Naive thymus-derived CD4-positive, alpha-beta T cell (primary cell): ENCODE measurements around the gene PDP2. TPM values are rescaled to one million over a fixed set of nuclear protein-coding genes. Genes with fewer than 3 reads are reported as not detected.

ENCODE experiments used
- ATAC-seq: fragments of 150-1000 bp; cut with Tn5 transposase; 2 replicates; pipeline ENCODE4 v1.10.0; 2021; ENCODE audit warnings: mild to moderate bottlenecking, moderate library complexity
- CTCF ChIA-PET: fragments of 350-600 bp; sonication (Branson Sonifier 250); formaldehyde crosslinking; loops from one replicate; lab custom pipeline; 2021; ENCODE audit warnings: antibody characterized with exemption; lab: Charles Lee
- POLR2A ChIA-PET: fragments of 350-600 bp; sonication (Branson Sonifier 250); formaldehyde crosslinking; loops from one replicate; lab custom pipeline; 2021; ENCODE audit warnings: antibody characterized with exemption, inconsistent platforms; lab: Charles Lee
- DNase-seq, 9 donors: peaks; one replicate each; pipeline versions ENCODE4 v3.0.0 to v3.0.0-alpha.2; 2020 to 2022; ENCODE audit warnings: mixed read lengths in 1 of 9
- H3K27ac ChIP-seq: one replicate; pipeline ENCODE4 v1.7.0; 2013; ENCODE audit warnings: mild to moderate bottlenecking, low read depth, low read length, moderate library complexity
- H3K27me3 ChIP-seq, 2 donors: one replicate each; pipeline ENCODE4 v1.7.0; 2013; ENCODE audit warnings: low read length in 2 of 2, mild to moderate bottlenecking in 2 of 2, moderate library complexity in 2 of 2; ENCODE audit not compliant: control insufficient read depth in 2 of 2, insufficient read depth in 2 of 2
- H3K36me3 ChIP-seq, 3 experiments: 1 replicate in 2 of 3; 2 replicates in 1 of 3; pipeline ENCODE4 v1.7.0; 2013; ENCODE audit warnings: low read length in 3 of 3, mild to moderate bottlenecking in 3 of 3, moderate library complexity in 1 of 3; ENCODE audit not compliant: insufficient read depth in 3 of 3, control insufficient read depth in 2 of 3
- H3K4me1 ChIP-seq, 2 donors: one replicate each; pipeline ENCODE4 v1.7.0; 2013; ENCODE audit warnings: low read length in 2 of 2, mild to moderate bottlenecking in 2 of 2, moderate library complexity in 1 of 2; ENCODE audit not compliant: control insufficient read depth in 2 of 2, insufficient read depth in 2 of 2
- H3K4me3 ChIP-seq: 2 replicates; pipeline ENCODE4 v1.7.0; 2013; ENCODE audit warnings: mild to moderate bottlenecking, low read length
- H3K9me3 ChIP-seq, 3 experiments: 1 replicate in 2 of 3; 2 replicates in 1 of 3; pipeline ENCODE4 v1.7.0; 2013; ENCODE audit warnings: low read length in 3 of 3; ENCODE audit not compliant: control insufficient read depth in 2 of 3
- H3K27ac Mint-ChIP-seq, 9 donors: one replicate each; pipeline ENCODE4 v1.8.0; 2020 to 2022; ENCODE audit warnings: mixed read lengths in 9 of 9, mild to moderate bottlenecking in 8 of 9, moderate library complexity in 5 of 9, inconsistent platforms in 2 of 9
- H3K27me3 Mint-ChIP-seq, 5 donors: one replicate each; pipeline ENCODE4 v1.8.0; 2021 to 2022; ENCODE audit warnings: mixed read lengths in 5 of 5, mild to moderate bottlenecking in 1 of 5
- H3K36me3 Mint-ChIP-seq, 5 donors: one replicate each; pipeline ENCODE4 v1.8.0; 2020 to 2022; ENCODE audit warnings: mixed read lengths in 5 of 5, mild to moderate bottlenecking in 3 of 5, inconsistent platforms in 1 of 5
- H3K4me1 Mint-ChIP-seq, 7 donors: one replicate each; pipeline ENCODE4 v1.8.0; 2020 to 2022; ENCODE audit warnings: mixed read lengths in 7 of 7, mild to moderate bottlenecking in 3 of 7, inconsistent platforms in 1 of 7
- H3K4me3 Mint-ChIP-seq, 10 donors: one replicate each; pipeline ENCODE4 v1.8.0; 2020 to 2022; ENCODE audit warnings: mild to moderate bottlenecking in 10 of 10, mixed read lengths in 10 of 10, moderate library complexity in 6 of 10, inconsistent platforms in 2 of 10
- H3K9me3 Mint-ChIP-seq, 11 donors: one replicate each; pipeline ENCODE4 v1.8.0; 2020 to 2022; ENCODE audit warnings: mixed read lengths in 11 of 11, mild to moderate bottlenecking in 4 of 11, inconsistent platforms in 1 of 11, moderate library complexity in 1 of 11
- intact Hi-C, 2 donors: fragments of 100-400 bp; cut with micrococcal nuclease; formaldehyde crosslinking; loops; one replicate each; pipeline ENCODE4 v1.15.1; 2023
- polyA plus RNA-seq, 2 donors: library from polyadenylated mRNA; unstranded; fragments of 300-500 nt; fragmentation: Illumina TruSeq; gene quantifications; one replicate each; pipeline ENCODE4 v1.2.3, GENCODE V29; 2021
- total RNA-seq, 6 experiments: library from RNA in 5 of 6; stranded (reverse) in 5 of 6; gene quantifications; 1 replicate in 5 of 6; 2 replicates in 1 of 6; pipeline ENCODE4 v1.2.3 and lab custom pipeline; 2021 to 2026

The PDP2 gene
- total and polyA plus RNA-seq, 7 experiments from 2014 or later = 1.6 to 24.0 (median 6.5) TPM

DNA sequence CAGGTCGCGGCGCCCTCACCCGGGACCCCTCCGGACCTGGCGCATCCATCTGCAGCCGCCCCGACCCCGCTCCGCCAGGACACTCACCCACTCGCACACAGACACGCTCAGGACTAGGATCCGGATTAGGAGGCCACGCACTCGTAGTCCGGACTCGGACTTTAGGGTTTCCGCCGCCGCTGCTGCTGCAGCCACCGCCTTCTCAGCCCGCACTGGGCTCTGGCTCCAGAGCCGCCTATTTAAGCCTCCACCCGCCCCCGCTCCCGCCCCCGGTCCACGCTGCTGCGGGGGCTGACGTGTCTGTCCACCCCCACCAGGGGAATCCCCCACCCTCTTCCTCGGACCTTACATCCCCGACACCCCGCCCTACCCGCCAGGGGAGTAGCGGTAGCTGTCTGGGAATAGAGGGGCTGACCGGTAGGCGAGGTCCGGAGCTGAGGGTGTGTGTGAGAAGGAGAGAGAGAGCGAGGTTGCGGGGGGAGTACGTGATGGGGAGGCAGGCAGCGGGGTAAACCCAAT is 45.1 kb downstream of the PDP2 start, which contains the start of gene RRAD:
TSS of gene RRAD (minus strand) at position 214 of the 519 bp plus-strand sequence. CDS start 356 bp downstream, outside the sequence.
- intact Hi-C loops = loop anchor here in 1 of 2 donors (1.0 to 5.0 kb wide), 2 partner anchors 30 to 93 kb away; partner anchors contain the start of gene NAE1
- Mint-ChIP-seq H3K27ac (peak within 1 kb of the TSS in 1 of 9 donors; percentile 46), H3K9me3 (no peaks in the 10 kb centered on the region), H3K4me1 (peaks cover 0 to 24% (median 5%) of the 10 kb centered on the region in 7 donors), H3K36me3 (peaks cover 0 to 3% (median 0%) of the 10 kb centered on the region in 5 donors), H3K4me3 (peak within 1 kb of the TSS; percentile 38 to 74 (median 67)), H3K27me3 (peaks cover 18 to 43% (median 22%) of the 10 kb centered on the region in 5 donors)
- peak; percentile 46 for ATAC-seq
- Histone ChIP-seq H3K36me3 (no peaks in the 10 kb centered on the region), H3K27me3 (peaks cover 0 to 13% of the 10 kb centered on the region in 2 donors), H3K4me1 (no peaks in the 10 kb centered on the region), H3K4me3 (no peak within 1 kb of the TSS), H3K27ac (no peak within 1 kb of the TSS), H3K9me3 (no peaks in the 10 kb centered on the region)
- CTCF ChIA-PET = no interaction called here
- DNase-seq = peak in 1 of 9 donors; percentile 45
- POLR2A ChIA-PET = interaction anchor here (1.7 kb wide), 1 partner anchor 95 kb away, joined by 4 read pairs; the partner anchor contains the start of gene NAE1

DNA sequence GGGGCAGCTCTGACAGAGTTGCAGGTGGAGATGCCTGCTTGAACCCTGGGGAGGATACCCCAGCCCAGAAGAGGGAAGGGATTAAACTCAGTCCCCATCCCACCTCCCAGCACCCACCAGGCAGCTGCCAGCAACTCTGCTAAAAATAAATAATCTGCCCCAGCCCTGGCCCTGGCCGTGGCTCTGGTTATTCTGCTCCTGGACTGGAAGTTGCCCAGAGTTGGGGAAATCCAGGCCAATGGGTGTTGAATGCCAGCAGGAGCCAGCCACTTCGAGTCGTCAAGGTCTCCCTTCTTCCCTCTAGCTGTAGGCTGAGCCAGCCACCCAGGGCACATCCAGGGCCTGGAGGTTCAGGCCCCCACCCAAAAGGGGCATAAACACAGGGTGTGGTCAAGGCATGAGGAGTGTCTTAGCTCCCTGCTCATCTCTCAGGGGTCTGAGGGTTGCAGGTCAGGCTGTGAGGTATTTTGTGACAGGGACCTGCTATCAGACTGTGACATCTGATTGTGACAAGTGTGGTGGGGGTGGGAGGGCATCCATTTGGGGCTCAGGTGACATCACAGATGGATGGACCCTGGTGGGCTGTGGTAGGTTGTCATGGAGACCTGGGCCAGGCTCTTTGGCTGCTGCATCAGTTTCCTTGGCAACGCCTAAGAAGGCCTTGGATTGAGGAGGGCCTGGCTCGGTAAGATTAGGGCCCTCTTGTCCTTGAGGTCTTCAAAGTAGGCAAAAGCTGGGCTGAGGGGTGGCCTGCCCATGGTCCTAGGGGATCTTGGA is 46.0 kb downstream of the PDP2 start:
- DNase-seq = no peak
- peaks cover 17 to 37% (median 22%) of the 10 kb centered on the region in 5 donors for H3K27me3 Mint-ChIP-seq
- H3K27ac ChIP-seq = no peak overlapping the region
- peaks cover 0 to 2% (median 0%) of the 10 kb centered on the region in 3 experiments for H3K36me3 ChIP-seq
- ChIA-PET POLR2A (interaction anchor here (1.7 kb wide), 1 partner anchor 96 kb away, joined by 4 read pairs; the partner anchor contains the start of gene NAE1), CTCF (interaction anchor here (0.6 kb wide), 1 partner anchor 34 kb away, joined by 4 read pairs; no protein-coding TSS in a partner anchor)
- no peaks in the 10 kb centered on the region for H3K9me3 ChIP-seq
- H3K27me3 ChIP-seq = peaks cover 0 to 13% of the 10 kb centered on the region in 2 donors
- peak overlapping the region in 1 of 9 donors; percentile 46 for H3K27ac Mint-ChIP-seq
- no peaks in the 10 kb centered on the region for H3K9me3 Mint-ChIP-seq
- peaks cover 0 to 24% (median 5%) of the 10 kb centered on the region in 7 donors for H3K4me1 Mint-ChIP-seq
- H3K4me1 ChIP-seq = no peaks in the 10 kb centered on the region
- ATAC-seq = no peak
- H3K36me3 Mint-ChIP-seq = peaks cover 0 to 3% (median 0%) of the 10 kb centered on the region in 5 donors
- peak overlapping the region in 6 of 10 donors; percentile 20 to 74 (median 68) for H3K4me3 Mint-ChIP-seq
- H3K4me3 ChIP-seq = no peak overlapping the region
- intact Hi-C loops = loop anchor here in 1 of 2 donors (5.0 kb wide), 1 partner anchor 94 kb away; the partner anchor contains the start of gene NAE1

DNA sequence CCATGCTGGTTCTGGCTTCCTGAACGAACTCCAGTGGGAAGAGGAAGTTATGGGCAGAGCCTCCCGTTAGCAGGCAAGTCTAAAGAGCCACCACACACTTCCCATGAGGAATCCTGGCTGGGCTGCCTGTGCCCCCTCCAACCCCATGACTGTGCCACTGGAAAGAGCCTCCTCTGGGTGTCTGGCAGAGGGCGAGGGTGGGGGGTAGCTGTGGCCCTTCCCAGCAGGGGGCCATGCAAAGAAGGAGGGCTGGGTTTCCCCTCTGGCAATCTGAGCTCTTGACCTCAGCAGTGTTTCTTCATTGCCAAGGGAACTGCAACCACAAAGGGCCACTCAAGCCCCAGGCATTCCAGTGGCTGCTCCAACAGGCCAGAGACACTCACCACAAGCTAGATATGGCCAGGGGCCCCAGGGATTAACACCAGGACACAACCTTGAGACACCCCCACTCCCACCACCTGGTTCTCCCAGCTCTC is 46.7 kb downstream of the PDP2 start:
- ChIA-PET CTCF (interaction anchor here (0.6 kb wide), 1 partner anchor 34 kb away, joined by 4 read pairs; no protein-coding TSS in a partner anchor), POLR2A (interaction anchor here (1.7 kb wide), 1 partner anchor 97 kb away, joined by 4 read pairs; the partner anchor contains the start of gene NAE1)
- no peak for DNase-seq
- peaks cover 0 to 4% of the 10 kb centered on the region in 2 donors for H3K4me1 ChIP-seq
- Mint-ChIP-seq H3K36me3 (peaks cover 0 to 7% (median 0%) of the 10 kb centered on the region in 5 donors), H3K27me3 (peaks cover 15 to 36% (median 22%) of the 10 kb centered on the region in 5 donors), H3K9me3 (no peaks in the 10 kb centered on the region), H3K27ac (no peak overlapping the region), H3K4me1 (peaks cover under 1 to 27% (median 9%) of the 10 kb centered on the region in 7 donors), H3K4me3 (no peak overlapping the region)
- H3K27me3 ChIP-seq = peaks cover 0 to 13% of the 10 kb centered on the region in 2 donors
- intact Hi-C loops = loop anchor here in 1 of 2 donors (5.0 kb wide), 1 partner anchor 95 kb away; the partner anchor contains the start of gene NAE1
- H3K4me3 ChIP-seq = no peak overlapping the region
- H3K9me3 ChIP-seq = no peaks in the 10 kb centered on the region
- peak; percentile 7 for ATAC-seq
- peaks cover 0 to 9% (median 0%) of the 10 kb centered on the region in 3 experiments for H3K36me3 ChIP-seq
- H3K27ac ChIP-seq = no peak overlapping the region

DNA sequence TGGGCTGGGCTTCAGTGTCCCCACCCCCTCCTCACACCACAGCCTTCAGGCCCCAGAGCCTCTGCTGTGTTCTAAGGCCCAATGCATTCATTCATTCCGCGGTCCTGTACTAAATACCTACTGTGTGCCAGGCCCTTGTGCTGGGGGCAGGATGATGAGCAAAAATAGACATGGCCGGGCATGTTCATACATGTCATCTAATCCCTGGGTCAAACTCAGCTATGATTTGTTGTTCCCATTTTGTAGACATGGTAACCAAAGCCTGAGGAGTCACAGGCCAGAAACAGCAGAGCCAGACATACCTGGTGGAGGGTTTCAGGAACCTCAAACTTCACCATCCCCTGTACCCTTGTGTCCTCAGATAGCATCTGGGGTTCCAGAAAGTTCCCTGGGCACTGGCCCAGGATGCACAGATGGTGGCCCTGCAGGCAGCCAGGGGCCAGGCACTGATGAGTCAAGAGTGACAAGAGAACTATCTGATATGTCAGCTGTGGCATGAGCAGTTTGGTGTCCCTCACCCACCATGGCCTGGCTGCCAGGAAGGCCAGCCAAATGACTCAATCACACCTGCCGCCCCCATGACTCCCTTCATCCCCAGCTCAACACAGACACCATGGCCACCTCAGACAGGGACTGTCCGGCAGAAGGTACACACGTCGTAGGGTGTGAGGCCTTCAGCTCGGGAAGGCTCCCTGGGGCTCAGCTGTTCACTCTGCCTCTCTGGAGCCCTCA is 47.8 kb downstream of the PDP2 start:
- Histone ChIP-seq H3K36me3 (peaks cover 0 to 14% (median 0%) of the 10 kb centered on the region in 3 experiments), H3K4me3 (no peak overlapping the region), H3K4me1 (peaks cover 6 to 14% of the 10 kb centered on the region in 2 donors), H3K27ac (no peak overlapping the region), H3K27me3 (peaks cover 0 to 13% of the 10 kb centered on the region in 2 donors), H3K9me3 (no peaks in the 10 kb centered on the region)
- ATAC-seq (no peak), DNase-seq (no peak)
- intact Hi-C loops = loop anchor here in 1 of 2 donors (5.0 kb wide), 1 partner anchor 96 kb away; the partner anchor contains the start of gene NAE1
- H3K9me3 Mint-ChIP-seq = no peaks in the 10 kb centered on the region
- H3K36me3 Mint-ChIP-seq = peaks cover 0 to 11% (median 0%) of the 10 kb centered on the region in 5 donors
- ChIA-PET CTCF (interaction anchor here (0.7 to 0.8 kb wide), 2 partner anchors 48 to 54 kb away, joined by 3 read pairs; partner anchors contain the start of gene PDP2), POLR2A (no interaction called here)
- H3K27ac Mint-ChIP-seq = peak overlapping the region in 3 of 9 donors; percentile 2 to 55 (median 34)
- H3K4me1 Mint-ChIP-seq = peaks cover 12 to 38% (median 20%) of the 10 kb centered on the region in 7 donors
- H3K4me3 Mint-ChIP-seq = no peak overlapping the region
- H3K27me3 Mint-ChIP-seq = peaks cover 14 to 34% (median 19%) of the 10 kb centered on the region in 5 donors

DNA sequence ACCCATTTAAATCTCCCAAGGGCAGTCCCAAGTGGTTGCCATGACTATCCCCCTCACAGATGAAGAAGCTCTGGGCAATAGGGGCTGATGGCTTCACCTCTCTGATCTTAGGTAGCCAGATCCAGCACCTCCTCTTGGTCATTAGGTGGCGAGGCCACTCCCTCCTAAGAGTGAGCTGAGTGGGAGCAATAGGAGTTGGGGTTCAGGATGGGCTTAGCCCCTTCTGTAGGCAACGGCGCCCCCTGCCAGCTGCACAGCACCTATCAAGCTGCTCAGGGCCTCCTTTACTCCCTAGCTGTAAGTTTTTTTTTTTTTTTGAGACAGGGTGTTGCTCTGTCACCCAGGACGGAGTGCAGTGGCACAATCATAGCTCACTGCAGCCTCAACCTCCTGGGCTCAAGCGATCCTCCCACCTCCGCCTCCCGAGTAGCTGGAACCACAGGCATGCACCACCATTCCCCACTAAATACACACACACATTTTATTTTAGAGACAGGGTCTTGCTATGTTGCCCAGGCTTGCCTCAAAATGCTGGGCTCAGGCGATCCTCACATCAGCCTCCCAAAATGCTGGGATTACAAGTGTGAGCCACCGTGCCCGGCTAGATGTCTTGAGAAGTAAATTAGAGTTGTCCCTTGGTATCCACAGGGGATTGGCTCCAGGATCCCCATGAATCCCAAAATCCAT is 48.5 kb downstream of the PDP2 start:
- Mint-ChIP-seq H3K4me3 (no peak overlapping the region), H3K27ac (peak overlapping the region in 1 of 9 donors; percentile 55), H3K4me1 (peaks cover 19 to 43% (median 28%) of the 10 kb centered on the region in 7 donors), H3K9me3 (peaks cover 0 to 2% (median 0%) of the 10 kb centered on the region in 11 donors), H3K27me3 (peaks cover 6 to 26% (median 11%) of the 10 kb centered on the region in 5 donors), H3K36me3 (peaks cover 0 to 14% (median 3%) of the 10 kb centered on the region in 5 donors)
- DNase-seq (peak in 1 of 9 donors; percentile 54), ATAC-seq (no peak)
- no peak overlapping the region for H3K4me3 ChIP-seq
- no peak overlapping the region for H3K27ac ChIP-seq
- CTCF ChIA-PET = interaction anchor here (0.6 to 0.8 kb wide), 4 partner anchors 49 to 335 kb away, joined by 3 read pairs; partner anchors contain the start of gene PDP2
- peaks cover 0 to 16% (median 0%) of the 10 kb centered on the region in 3 experiments for H3K36me3 ChIP-seq
- intact Hi-C loops = loop anchor here in 1 of 2 donors (5.0 kb wide), 1 partner anchor 97 kb away; the partner anchor contains the start of gene NAE1
- no peaks in the 10 kb centered on the region for H3K9me3 ChIP-seq
- peaks cover 0 to 12% of the 10 kb centered on the region in 2 donors for H3K27me3 ChIP-seq
- POLR2A ChIA-PET = no interaction called here
- peaks cover 12 to 21% of the 10 kb centered on the region in 2 donors for H3K4me1 ChIP-seq
